GM12891 (cell line): ENCODE measurements around the gene KLK3. TPM values are rescaled to one million over a fixed set of nuclear protein-coding genes. Genes with fewer than 3 reads are reported as not detected.
"Not testable (repeated sequence)": the region's sequence is repeated elsewhere in the genome, so short reads cannot be mapped to it uniquely, and the experiment has no call there.

ENCODE experiments used
- DNase-seq: peaks from one replicate; pipeline ENCODE4 v3.0.0; 2011; ENCODE audit warnings: low spot score; ENCODE audit not compliant: insufficient read length
- FAIRE-seq: peaks from 2 replicates; lab custom pipeline; 2011; peaks lifted over from hg19 to GRCh38; lab: Jason Lieb, UNC
- PAX5 ChIP-seq: IDR thresholded peaks from 2 replicates; pipeline ENCODE4 v1.6.1; 2011; ENCODE audit warnings: low read length, moderate library complexity, mild to moderate bottlenecking; ENCODE audit not compliant: insufficient read depth, severe bottlenecking
- POLR2A ChIP-seq: IDR thresholded peaks from 2 replicates; pipeline ENCODE4 v1.6.1; 2011; ENCODE audit warnings: low read depth, low read length, control low read depth
- POLR2AphosphoS5 ChIP-seq: IDR thresholded peaks from 2 replicates; pipeline ENCODE4 v1.6.1; 2011; ENCODE audit warnings: low read depth, low read length, control low read depth
- POU2F2 ChIP-seq: IDR thresholded peaks from 2 replicates; pipeline ENCODE4 v1.6.1; 2011; ENCODE audit warnings: low read depth, mild to moderate bottlenecking, control low read depth, low read length, moderate library complexity
- SPI1 ChIP-seq: IDR thresholded peaks from 2 replicates; pipeline ENCODE4 v1.6.1; 2011; ENCODE audit warnings: low read depth, low read length, control low read depth
- TAF1 ChIP-seq: IDR thresholded peaks from 2 replicates; pipeline ENCODE4 v1.6.1; 2011; ENCODE audit warnings: low read depth, low read length, control low read depth
- polyA plus RNA-seq: library from polyadenylated mRNA; unstranded; fragments of >200 nt; gene quantifications from one replicate; pipeline ENCODE4 v1.2.1, GENCODE V29; 2012; ENCODE audit warnings: low read depth, missing spikeins, inconsistent platforms; ENCODE audit not compliant: missing spikeins

The KLK3 gene
- not detected for polyA plus RNA-seq

DNA sequence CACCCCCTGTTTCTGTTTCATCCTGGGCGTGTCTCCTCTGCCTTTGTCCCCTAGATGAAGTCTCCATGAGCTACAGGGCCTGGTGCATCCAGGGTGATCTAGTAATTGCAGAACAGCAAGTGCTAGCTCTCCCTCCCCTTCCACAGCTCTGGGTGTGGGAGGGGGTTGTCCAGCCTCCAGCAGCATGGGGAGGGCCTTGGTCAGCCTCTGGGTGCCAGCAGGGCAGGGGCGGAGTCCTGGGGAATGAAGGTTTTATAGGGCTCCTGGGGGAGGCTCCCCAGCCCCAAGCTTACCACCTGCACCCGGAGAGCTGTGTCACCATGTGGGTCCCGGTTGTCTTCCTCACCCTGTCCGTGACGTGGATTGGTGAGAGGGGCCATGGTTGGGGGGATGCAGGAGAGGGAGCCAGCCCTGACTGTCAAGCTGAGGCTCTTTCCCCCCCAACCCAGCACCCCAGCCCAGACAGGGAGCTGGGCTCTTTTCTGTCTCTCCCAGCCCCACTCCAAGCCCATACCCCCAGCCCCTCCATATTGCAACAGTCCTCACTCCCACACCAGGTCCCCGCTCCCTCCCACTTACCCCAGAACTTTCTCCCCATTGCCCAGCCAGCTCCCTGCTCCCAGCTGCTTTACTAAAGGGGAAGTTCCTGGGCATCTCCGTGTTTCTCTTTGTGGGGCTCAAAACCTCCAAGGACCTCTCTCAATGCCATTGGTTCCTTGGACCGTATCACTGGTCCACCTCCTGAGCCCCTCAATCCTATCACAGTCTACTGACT, at the start of gene KLK3:
Gene KLK3 (plus strand): TSS at position 280 of the 775 bp plus-strand sequence. CDS start 41 bp downstream, at position 321.
- no peak for FAIRE-seq
- DNase-seq: no peak
- no peak for TF ChIP-seq SPI1

DNA sequence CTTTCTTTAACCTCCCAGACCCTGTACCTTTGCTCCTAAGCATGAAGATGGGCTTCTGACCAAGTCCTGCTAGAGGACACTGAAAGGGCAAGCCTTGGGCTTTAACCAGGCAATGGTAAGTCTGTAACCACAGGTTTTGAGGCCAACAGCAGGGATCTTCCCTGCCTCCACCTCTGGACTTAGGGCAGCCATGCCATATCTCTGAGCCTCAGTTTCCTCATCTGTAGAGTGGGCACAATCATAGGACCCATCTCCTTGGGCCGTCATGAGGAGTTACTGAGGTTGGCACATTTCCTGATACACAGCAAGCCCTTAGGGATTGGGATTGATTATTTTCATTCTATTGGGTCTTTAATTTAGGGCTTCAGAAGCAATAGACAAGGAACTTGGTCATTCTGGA, 45.9 kb upstream of the KLK3 start:
- no peak for TF ChIP-seq POU2F2
- TF ChIP-seq POLR2AphosphoS5: no peak
- TF ChIP-seq TAF1: no peak
- TF ChIP-seq SPI1: no peak
- no peak for TF ChIP-seq PAX5
- no peak for TF ChIP-seq POLR2A

DNA sequence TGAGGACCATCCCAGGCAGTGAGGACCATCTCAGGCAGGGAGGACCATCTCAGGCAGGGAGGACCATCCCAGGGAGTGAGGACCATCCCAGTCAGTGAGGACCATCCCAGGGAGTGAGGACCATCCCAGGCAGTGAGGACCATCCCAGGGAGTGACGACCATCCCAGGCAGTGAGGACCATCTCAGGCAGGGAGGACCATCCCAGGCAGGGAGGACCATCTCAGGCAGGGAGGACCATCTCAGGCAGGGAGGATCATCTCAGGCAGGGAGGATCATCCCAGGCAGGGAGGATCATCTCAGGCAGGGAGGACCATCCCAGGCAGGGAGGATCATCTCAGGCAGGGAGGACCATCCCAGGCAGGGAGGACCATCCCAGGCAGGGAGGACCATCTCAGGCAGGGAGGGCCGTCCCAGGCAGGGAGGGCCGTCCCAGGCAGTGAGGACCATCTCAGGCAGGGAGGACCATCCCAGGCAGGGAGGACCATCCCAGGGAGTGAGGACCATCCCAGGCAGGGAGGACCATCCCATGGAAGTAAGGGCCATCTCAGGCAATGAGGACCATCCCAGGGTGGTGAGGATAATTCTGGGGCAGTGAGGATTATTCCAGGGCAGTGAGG, 43.0 kb upstream of the KLK3 start:
- not testable (repeated sequence) for DNase-seq, FAIRE-seq

More for the DNA sequence above, 45.9 kb upstream of the KLK3 start:
- no peak for FAIRE-seq
- DNase-seq: no peak

DNA sequence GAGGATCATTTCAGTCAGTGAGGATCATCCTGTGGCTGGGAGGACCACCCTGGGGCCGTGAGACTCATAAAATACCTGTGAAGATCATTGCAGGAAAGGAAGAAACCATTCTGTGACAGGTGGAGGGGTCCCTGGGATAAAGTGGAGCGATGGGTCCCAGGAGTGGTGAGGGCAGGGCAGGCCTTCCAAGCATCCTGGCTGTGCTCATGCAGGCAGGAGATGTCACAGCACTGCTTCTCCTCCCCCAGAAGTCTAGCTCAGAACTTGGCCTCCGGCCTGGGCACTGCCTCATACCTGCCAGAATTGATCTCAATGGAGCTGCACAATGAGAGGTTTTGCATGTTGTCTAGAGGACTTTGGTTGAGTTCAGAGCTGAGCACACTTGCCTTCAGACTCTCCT, 42.2 kb upstream of the KLK3 start:
- TF ChIP-seq POLR2A (no peak), POU2F2 (no peak), TAF1 (no peak), PAX5 (no peak), POLR2AphosphoS5 (no peak), SPI1 (no peak)
- FAIRE-seq: no peak
- no peak for DNase-seq

DNA sequence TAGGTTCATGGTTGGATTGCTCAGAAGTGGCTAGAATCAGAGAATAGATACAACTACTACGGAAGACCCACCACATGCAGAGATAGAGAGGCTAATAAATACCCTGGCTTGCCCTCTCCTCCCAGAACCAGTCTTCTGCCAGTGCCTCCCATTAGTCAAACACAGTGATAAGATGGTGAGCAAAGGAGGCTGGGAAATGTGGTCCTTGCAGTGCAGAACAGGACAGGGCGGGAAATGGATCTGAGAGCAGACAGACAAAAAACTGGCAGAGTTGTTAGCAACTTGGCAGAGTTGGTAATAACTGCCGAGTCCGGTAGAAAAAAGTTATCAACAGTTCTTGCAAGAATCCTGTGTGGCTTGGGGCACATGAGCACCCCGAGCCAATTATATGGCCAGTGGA, 39.8 kb upstream of the KLK3 start:
- TF ChIP-seq SPI1 (no peak), PAX5 (no peak), POLR2A (no peak), POLR2AphosphoS5 (no peak), POU2F2 (no peak), TAF1 (no peak)
- DNase-seq (no peak), FAIRE-seq (peak; percentile 23)

DNA sequence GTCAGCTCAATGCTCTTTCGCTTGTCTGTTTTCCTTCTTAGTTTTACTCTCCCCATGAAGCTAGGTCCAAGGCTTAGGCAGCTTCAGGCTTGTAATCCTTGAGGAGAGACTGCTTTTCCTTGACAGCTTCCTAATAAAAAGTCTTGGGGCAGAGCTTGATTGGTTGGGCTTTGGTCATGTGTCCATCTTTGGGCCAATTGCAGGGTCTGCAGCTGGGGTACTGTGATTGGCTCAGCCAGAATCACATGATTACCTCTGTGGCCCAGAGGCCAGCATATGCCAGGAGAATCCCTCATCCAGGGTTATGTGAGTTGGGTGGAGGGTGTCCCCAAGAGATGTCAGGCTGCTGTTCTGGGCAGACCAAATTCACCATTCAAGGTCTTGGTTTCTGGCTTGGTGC, 39.3 kb upstream of the KLK3 start:
- no peak for FAIRE-seq
- no peak for DNase-seq
- TF ChIP-seq TAF1: no peak
- TF ChIP-seq POLR2A: no peak
- no peak for TF ChIP-seq POU2F2
- no peak for TF ChIP-seq PAX5
- TF ChIP-seq POLR2AphosphoS5: no peak
- TF ChIP-seq SPI1: no peak

DNA sequence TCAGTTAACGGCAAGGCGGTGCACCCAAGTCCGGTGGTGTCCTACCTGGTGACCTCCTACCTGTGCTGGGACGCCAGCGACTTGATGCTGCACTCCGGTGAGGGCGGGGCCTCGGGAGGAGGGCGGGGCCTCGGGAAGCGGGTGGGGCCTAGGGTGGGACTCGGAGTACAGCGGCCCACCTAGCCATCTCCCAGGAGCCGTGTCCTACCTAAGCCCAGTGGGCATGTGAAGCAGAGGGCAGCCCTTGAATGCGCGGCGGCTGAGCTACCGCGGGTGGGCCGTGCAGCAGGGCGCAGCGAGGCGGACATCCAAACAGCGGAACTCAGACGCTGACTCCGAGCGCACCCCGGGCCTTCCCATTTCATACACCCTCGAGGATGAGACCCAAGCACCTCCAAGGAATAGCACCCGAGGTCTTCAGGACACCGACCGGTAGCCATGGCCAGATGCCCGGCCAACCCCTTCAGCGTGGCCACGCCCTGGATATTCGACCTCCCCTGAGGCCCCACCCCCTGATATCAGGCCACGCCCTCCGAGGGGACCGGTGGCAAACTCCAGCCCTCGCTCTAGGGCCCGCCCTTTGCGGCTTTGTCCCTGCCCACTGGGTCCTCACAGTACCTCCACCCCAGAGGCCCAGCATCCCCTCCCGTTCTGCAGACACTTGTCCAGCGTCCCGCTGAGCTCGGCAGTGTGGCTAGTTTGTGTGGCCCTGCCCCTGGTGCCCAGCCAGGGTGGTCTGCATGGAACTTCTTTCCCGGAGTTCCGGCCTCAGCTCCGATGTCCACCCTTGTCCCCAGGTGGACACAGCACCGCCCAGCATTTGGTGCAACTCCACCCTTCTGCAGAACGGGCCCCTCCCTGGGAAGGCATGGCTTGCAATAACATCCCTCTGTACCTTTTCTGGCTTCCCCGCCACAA, 36.5 kb upstream of the KLK3 start:
- TF ChIP-seq TAF1 (no peak), PAX5 (no peak), POLR2AphosphoS5 (no peak), POLR2A (no peak), POU2F2 (no peak), SPI1 (no peak)
- DNase-seq: peak; percentile 91
- FAIRE-seq: peak; percentile 92

DNA sequence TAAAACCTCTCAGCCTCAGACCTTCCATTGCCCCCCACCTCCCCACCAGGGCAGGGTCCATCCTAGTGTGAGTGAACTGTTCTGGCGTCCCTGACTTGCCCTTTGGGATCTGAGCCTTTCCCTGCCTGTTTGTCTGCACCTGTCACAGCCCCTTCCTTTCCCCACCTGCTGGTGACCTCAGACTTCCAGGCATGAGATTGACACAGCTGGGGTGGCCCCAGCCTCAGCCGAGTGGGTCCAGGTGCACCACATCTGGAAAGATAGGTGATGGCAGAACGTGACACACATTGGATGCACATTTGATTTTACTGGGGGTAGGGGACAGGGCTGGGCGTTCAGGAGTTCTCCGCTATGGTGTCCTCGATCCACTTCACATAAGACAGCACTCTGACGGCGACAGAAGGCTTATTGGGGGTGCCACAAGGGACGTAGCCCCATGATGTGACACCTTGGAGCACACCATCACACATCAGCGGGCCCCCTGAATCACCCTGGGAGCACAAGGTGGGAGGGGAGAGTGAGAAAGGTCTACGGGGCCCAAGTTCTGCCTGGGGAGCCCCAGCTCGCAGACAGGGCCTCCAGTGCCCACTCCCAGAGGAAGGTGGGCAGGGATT, 35.7 kb upstream of the KLK3 start:
- TF ChIP-seq TAF1 (no peak), POLR2AphosphoS5 (no peak), SPI1 (no peak), POU2F2 (no peak), PAX5 (no peak)
- DNase-seq: no peak
- peak; percentile 59 for FAIRE-seq

DNA sequence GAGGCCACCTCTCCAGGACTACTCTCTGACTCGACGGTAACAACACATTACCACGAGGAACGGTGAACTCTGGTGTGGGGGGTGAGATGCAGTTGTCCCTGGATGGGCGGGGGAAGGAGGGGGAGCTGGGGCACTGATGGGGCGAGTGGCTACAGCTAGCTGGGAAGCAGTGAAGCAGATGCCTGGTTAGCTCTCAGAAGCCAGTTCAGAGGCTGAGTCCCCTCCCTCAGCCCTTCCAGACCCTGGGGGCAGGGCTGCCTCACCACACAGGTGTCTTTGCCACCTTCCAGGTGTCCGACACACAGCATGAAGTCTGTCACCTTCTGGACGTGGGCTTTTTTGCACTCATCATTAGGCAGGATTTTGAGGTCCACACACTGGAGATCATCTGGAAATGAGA, 35.1 kb upstream of the KLK3 start:
- no peak for TF ChIP-seq PAX5
- no peak for DNase-seq
- FAIRE-seq: peak; percentile 48
